SU-DHL-6 (cell line): Measurements from ENCODE around the gene KIF11.
"Not testable (repeated sequence)": the region's sequence is repeated elsewhere in the genome, so short reads cannot be mapped to it uniquely, and the experiment has no call there.

ENCODE experiments used
- H2AFZ ChIP-seq: fragments of 200-600 bp; sonication (generic); 2 replicates; pipeline ENCODE4 v1.6.1; 2014; ENCODE audit warnings: low read depth, mild to moderate bottlenecking, moderate library complexity, mixed read lengths, antibody characterized with exemption, low read length; ENCODE audit not compliant: severe bottlenecking
- H3F3A ChIP-seq: fragments of 200-600 bp; shearing (Covaris generic); 2 replicates; pipeline ENCODE4 v1.6.0; 2016; ENCODE audit warnings: antibody characterized with exemption, mild to moderate bottlenecking; ENCODE audit not compliant: insufficient read depth
- H3K27ac ChIP-seq: fragments of 200-600 bp; sonication (generic); 2 replicates; pipeline ENCODE4 v1.5.1; 2016; ENCODE audit warnings: low read depth, mild to moderate bottlenecking, low read length, moderate library complexity, mixed read lengths
- H3K27me3 ChIP-seq: fragments of 200-600 bp; sonication (generic), shearing (Covaris generic); 2 replicates; pipeline ENCODE4 v1.6.0; 2014; ENCODE audit warnings: mild to moderate bottlenecking, low read length
- H3K36me3 ChIP-seq: fragments of 200-600 bp; sonication (generic); 2 replicates; pipeline ENCODE4 v1.6.1; 2014; ENCODE audit warnings: mild to moderate bottlenecking, low read length, mixed read lengths
- H3K4me2 ChIP-seq: fragments of 300-600, 200-600 bp; shearing (Covaris generic), sonication (generic); 2 replicates; pipeline ENCODE4 v1.6.0; 2014; ENCODE audit warnings: low read length, low read depth, mild to moderate bottlenecking; ENCODE audit not compliant: poor library complexity, severe bottlenecking
- H3K4me3 ChIP-seq: fragments of 200-600 bp; sonication (generic); 2 replicates; pipeline ENCODE4 v1.5.1; 2014; ENCODE audit warnings: antibody characterized with exemption, low read length, mild to moderate bottlenecking, mixed read lengths; ENCODE audit not compliant: insufficient read depth, poor library complexity, severe bottlenecking
- H3K79me2 ChIP-seq: fragments of 200-600 bp; sonication (generic); 2 replicates; pipeline ENCODE4 v1.6.1; 2014; ENCODE audit warnings: mild to moderate bottlenecking, low read length, moderate library complexity; ENCODE audit not compliant: insufficient read depth
- H3K9ac ChIP-seq: fragments of 200-600 bp; sonication (generic); 2 replicates; pipeline ENCODE4 v1.7.0; 2014; ENCODE audit warnings: mild to moderate bottlenecking, low read length
- H3K9me2 ChIP-seq: fragments of 200-600 bp; sonication (generic); replicated peaks from 2 replicates; pipeline ENCODE4 v1.6.1; 2014; ENCODE audit warnings: low read length; ENCODE audit not compliant: insufficient read depth
- H3K9me3 ChIP-seq: fragments of 200-600 bp; sonication (generic); 2 replicates; pipeline ENCODE4 v1.6.1; 2014; ENCODE audit warnings: low read length, mixed read lengths; ENCODE audit not compliant: insufficient read depth
- H4K20me1 ChIP-seq: fragments of 200-600 bp; sonication (generic); 2 replicates; pipeline ENCODE4 v1.6.1; 2014; ENCODE audit warnings: low read depth, mild to moderate bottlenecking, antibody characterized with exemption, low read length, moderate library complexity, mixed read lengths
- CTCF ChIP-seq: fragments of 200-600 bp; sonication (generic); IDR thresholded peaks from one replicate; pipeline ENCODE4 v1.5.1; 2017; ENCODE audit warnings: antibody characterized with exemption, mild to moderate bottlenecking, low read length, moderate library complexity; ENCODE audit not compliant: insufficient read depth, poor library complexity, severe bottlenecking
- EZH2phosphoT487 ChIP-seq: fragments of 200-600 bp; sonication (generic), shearing (Covaris generic); conservative IDR thresholded peaks from 2 replicates; pipeline ENCODE4 v1.6.1; 2018; ENCODE audit warnings: mild to moderate bottlenecking, antibody characterized with exemption, low read length, moderate library complexity, mixed read lengths

The KIF11 gene

GRCh38 chr10:92640107-92640506 is 47.2 kb downstream of the KIF11 start:
- Histone ChIP-seq H3K4me2 (no peak overlapping the region), H3K9me2 (no peaks in the 10 kb centered on the region), H4K20me1 (no peaks in the 10 kb centered on the region), H3K27ac (no peak overlapping the region), H3K36me3 (peaks cover 73% of the 10 kb centered on the region), H3F3A (peaks cover 34% of the 10 kb centered on the region; the same call in 1 of the 2 replicates), H3K27me3 (no peaks in the 10 kb centered on the region), H3K9me3 (no peaks in the 10 kb centered on the region), H3K4me3 (no peak overlapping the region), H3K79me2 (no peaks in the 10 kb centered on the region), H2AFZ (no peak overlapping the region), H3K9ac (no peak overlapping the region)
- no peak for TF ChIP-seq EZH2phosphoT487
- TF ChIP-seq CTCF: no peak

GRCh38 chr10:92641492-92641891 is 48.6 kb downstream of the KIF11 start:
- Histone ChIP-seq H3K9ac (no peak overlapping the region), H3K27ac (no peak overlapping the region), H3K9me2 (no peaks in the 10 kb centered on the region), H3K27me3 (no peaks in the 10 kb centered on the region), H3K79me2 (no peaks in the 10 kb centered on the region), H4K20me1 (no peaks in the 10 kb centered on the region), H3K36me3 (peaks cover 71% of the 10 kb centered on the region), H3K9me3 (no peaks in the 10 kb centered on the region), H2AFZ (no peak overlapping the region), H3F3A (peaks cover 37% of the 10 kb centered on the region), H3K4me3 (no peak overlapping the region), H3K4me2 (no peak overlapping the region)
- TF ChIP-seq EZH2phosphoT487: no peak
- TF ChIP-seq CTCF: no peak

- no peak for TF ChIP-seq CTCF
- no peak for TF ChIP-seq EZH2phosphoT487
- no peak overlapping the region for H3K27ac ChIP-seq
- no peaks in the 10 kb centered on the region for H3K9me2 ChIP-seq
- peaks cover 32% of the 10 kb centered on the region for H3F3A ChIP-seq
- no peaks in the 10 kb centered on the region; the same call in 1 of the 2 replicates for H4K20me1 ChIP-seq
- no peaks in the 10 kb centered on the region for H3K79me2 ChIP-seq
- H3K4me3 ChIP-seq: no peak overlapping the region
- no peak overlapping the region for H2AFZ ChIP-seq
- no peaks in the 10 kb centered on the region for H3K27me3 ChIP-seq
- peaks cover 73% of the 10 kb centered on the region for H3K36me3 ChIP-seq
- no peaks in the 10 kb centered on the region for H3K9me3 ChIP-seq
- no peak overlapping the region for H3K4me2 ChIP-seq
- H3K9ac ChIP-seq: no peak overlapping the region
These were observed 52.0 kb downstream of the KIF11 start for GRCh38 chr10:92644921-92645320.

GRCh38 chr10:92650864-92651263 is 57.9 kb downstream of the KIF11 start:
- H3K9ac ChIP-seq, H4K20me1 ChIP-seq, H3K4me3 ChIP-seq, H3K79me2 ChIP-seq, H3K9me3 ChIP-seq, H3K9me2 ChIP-seq, H2AFZ ChIP-seq, H3K4me2 ChIP-seq, H3K27ac ChIP-seq, H3K27me3 ChIP-seq: not testable (repeated sequence)
- Histone ChIP-seq H3F3A (peaks cover 58% of the 10 kb centered on the region), H3K36me3 (peaks cover 76% of the 10 kb centered on the region)
